ENCODE data around the gene HM13. TPM values are rescaled to one million over a fixed set of nuclear protein-coding genes. Genes with fewer than 3 reads are reported as not detected.

HM13 gene
- total and polyA plus RNA-seq, 2 donors (not counting 3 experiments of a cell fraction or from before 2014, with no cell fraction given): 211 to 218 TPM

DNA sequence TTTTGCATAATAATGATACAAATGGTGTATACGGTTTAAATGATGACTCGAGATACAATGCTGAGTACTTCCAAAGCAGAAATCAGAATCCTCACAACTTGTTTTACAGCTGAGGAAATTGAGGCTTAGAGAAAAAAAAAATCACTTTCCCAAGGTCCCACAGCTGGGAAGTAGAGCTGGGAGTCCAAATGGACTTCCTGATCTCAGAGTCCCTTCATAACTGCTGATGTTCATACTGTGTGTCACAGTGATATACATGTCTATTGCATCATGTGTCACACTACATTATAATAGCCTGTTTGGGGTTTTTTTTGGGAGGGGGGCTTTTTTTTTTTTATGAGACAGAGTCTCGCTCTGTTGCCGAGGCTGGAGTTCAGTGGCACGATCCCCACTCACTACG, 8.5 kb downstream of the HM13 start:
- CTCF ChIA-PET: interaction anchor here (1.0 to 1.3 kb wide), 2 partner anchors 19 to 35 kb away, joined by 4 read pairs; no protein-coding TSS in a partner anchor
- intact Hi-C loops (cut with micrococcal nuclease): no loop called here
- FAIRE-seq: no peak

DNA sequence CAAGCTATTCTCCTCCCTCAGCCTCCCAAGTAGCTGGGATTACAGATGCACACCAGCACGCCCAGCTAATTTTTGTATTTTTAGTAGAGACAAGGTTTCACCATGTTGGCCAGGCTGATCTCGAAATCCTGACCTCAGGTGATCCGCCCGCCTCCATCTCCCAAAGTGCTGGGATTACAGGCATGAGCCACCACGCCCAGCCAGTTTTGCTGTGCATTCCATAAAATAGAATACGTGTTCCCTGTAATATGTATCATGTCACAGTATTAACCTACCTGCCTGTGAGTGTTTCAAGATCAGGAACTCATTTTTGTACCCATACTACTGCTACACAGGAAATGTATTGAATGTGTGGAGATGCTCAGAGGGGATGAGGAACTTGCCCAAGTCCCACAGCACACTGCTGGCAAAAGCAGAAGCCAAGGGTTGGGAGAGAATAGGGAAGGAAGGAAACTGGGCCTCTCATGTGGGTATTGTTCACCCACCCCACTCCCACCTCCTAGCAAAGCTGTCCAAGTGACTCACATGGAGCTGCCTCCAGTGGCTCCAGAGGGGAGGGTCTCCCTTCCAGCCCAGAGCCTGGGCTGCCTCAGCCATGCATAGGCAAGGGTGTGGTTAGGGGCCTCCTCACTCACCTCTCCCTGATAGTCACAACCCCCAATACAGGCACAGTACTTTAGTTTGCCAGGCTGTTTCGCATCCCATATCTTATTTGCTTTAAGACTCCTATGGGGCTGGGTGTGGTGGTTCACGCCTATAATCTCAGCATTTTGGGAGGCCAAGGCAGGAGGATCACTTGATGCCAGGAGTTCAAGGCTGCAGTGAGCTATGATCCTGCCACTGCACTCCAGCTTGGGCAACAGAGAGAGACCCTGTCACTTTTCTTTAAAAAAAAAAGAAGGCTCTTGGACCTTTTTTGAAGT, 9.4 kb downstream of the HM13 start:
- dilution Hi-C loops (cut with MboI; ENCODE audit: extremely low pct_ligation_motif_present, low sequenced_read_pairs): no loop called here
- DNase-seq (ENCODE audit: low read depth, low spot score) (peak; percentile 83), FAIRE-seq (peak; percentile 93)
- ChIA-PET POLR2A (interaction anchor here (1.2 kb wide), 1 partner anchor 30 kb away, joined by 10 read pairs; no protein-coding TSS in a partner anchor), CTCF (interaction anchor here (1.0 to 2.2 kb wide), 3 partner anchors 34 to 89 kb away, joined by 4 to 9 read pairs (median 4); no protein-coding TSS in a partner anchor)
- Histone ChIP-seq H3K79me2 (ENCODE audit: control insufficient read depth, insufficient read depth, low read length) (peaks cover 74% of the 10 kb centered on the region), H3K4me3 (replicated peaks in 1 of 3; ENCODE audit: insufficient read depth in 1 of 3, low read depth in 1 of 3, low read length in 3 of 3) (no peak overlapping the region), H3K36me3 (ENCODE audit: control insufficient read depth in 2 of 2, extremely low read depth in 1 of 2, insufficient read depth in 2 of 2, low read length in 2 of 2) (peaks cover 7 to 15% of the 10 kb centered on the region in 2 experiments), H3K27me3 (ENCODE audit: control insufficient read depth in 2 of 2, insufficient read depth in 2 of 2, low read length in 2 of 2) (no peaks in the 10 kb centered on the region), H3K4me2 (ENCODE audit: insufficient read depth, low read length) (peak overlapping the region; percentile 52), H3K4me1 (ENCODE audit: control insufficient read depth, extremely low read depth, insufficient read depth, low read length) (peaks cover 13% of the 10 kb centered on the region), H3K9me1 (replicated peaks; ENCODE audit: control insufficient read depth, extremely low read depth, insufficient read depth, low read length) (no peaks in the 10 kb centered on the region), H3K9me3 (replicated peaks; ENCODE audit: control insufficient read depth, insufficient read depth, low read length) (no peaks in the 10 kb centered on the region), H4K20me1 (replicated peaks; ENCODE audit: control insufficient read depth, extremely low read depth, insufficient read depth, low read length) (no peaks in the 10 kb centered on the region), H2AFZ (ENCODE audit: low read depth, low read length) (no peak overlapping the region), H3K9ac (replicated peaks; ENCODE audit: extremely low read depth, insufficient read depth, low read length) (no peak overlapping the region), H3K27ac (ENCODE audit: insufficient read depth, low read depth, low read length) (peak overlapping the region; percentile 46)
- intact Hi-C loops (cut with micrococcal nuclease): no loop called here
- BruUV-seq (replicated peaks): no TSS peak
- peak; percentile 37 for TF ChIP-seq FOS (IDR thresholded peaks at IDR 0.05; ENCODE audit: borderline replicate concordance, insufficient read depth, low read length)
- peak; percentile 53 for TF ChIP-seq POLR2AphosphoS5 (IDR thresholded peaks at IDR 0.05; ENCODE audit: insufficient read depth, low read depth, low read length)
- TF ChIP-seq, protein P1, sequence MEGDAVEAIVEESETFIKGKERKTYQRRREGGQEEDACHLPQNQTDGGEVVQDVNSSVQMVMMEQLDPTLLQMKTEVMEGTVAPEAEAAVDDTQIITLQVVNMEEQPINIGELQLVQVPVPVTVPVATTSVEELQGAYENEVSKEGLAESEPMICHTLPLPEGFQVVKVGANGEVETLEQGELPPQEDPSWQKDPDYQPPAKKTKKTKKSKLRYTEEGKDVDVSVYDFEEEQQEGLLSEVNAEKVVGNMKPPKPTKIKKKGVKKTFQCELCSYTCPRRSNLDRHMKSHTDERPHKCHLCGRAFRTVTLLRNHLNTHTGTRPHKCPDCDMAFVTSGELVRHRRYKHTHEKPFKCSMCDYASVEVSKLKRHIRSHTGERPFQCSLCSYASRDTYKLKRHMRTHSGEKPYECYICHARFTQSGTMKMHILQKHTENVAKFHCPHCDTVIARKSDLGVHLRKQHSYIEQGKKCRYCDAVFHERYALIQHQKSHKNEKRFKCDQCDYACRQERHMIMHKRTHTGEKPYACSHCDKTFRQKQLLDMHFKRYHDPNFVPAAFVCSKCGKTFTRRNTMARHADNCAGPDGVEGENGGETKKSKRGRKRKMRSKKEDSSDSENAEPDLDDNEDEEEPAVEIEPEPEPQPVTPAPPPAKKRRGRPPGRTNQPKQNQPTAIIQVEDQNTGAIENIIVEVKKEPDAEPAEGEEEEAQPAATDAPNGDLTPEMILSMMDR (IDR thresholded peaks at IDR 0.05; ENCODE audit: extremely low read depth in 1 of 2, insufficient read depth in 1 of 2, low read depth in 1 of 2, low read length in 2 of 2): peak in 1 of 2 donors; percentile 3
- TF ChIP-seq, protein P2, sequence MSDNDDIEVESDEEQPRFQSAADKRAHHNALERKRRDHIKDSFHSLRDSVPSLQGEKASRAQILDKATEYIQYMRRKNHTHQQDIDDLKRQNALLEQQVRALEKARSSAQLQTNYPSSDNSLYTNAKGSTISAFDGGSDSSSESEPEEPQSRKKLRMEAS (IDR thresholded peaks at IDR 0.05; ENCODE audit: insufficient read depth, insufficient read length): no peak

More for the DNA sequence above, 8.5 kb downstream of the HM13 start:
- Histone ChIP-seq H3K27ac (ENCODE audit: insufficient read depth, low read depth, low read length) (no peak overlapping the region), H3K9me1 (replicated peaks; ENCODE audit: control insufficient read depth, extremely low read depth, insufficient read depth, low read length) (no peaks in the 10 kb centered on the region), H3K36me3 (ENCODE audit: control insufficient read depth in 2 of 2, extremely low read depth in 1 of 2, insufficient read depth in 2 of 2, low read length in 2 of 2) (peaks cover 4 to 12% of the 10 kb centered on the region in 2 experiments), H3K4me2 (ENCODE audit: insufficient read depth, low read length) (no peak overlapping the region), H3K4me3 (replicated peaks in 1 of 3; ENCODE audit: insufficient read depth in 1 of 3, low read depth in 1 of 3, low read length in 3 of 3) (no peak overlapping the region), H4K20me1 (replicated peaks; ENCODE audit: control insufficient read depth, extremely low read depth, insufficient read depth, low read length) (no peaks in the 10 kb centered on the region), H3K4me1 (ENCODE audit: control insufficient read depth, extremely low read depth, insufficient read depth, low read length) (peaks cover 13% of the 10 kb centered on the region), H3K9me3 (replicated peaks; ENCODE audit: control insufficient read depth, insufficient read depth, low read length) (no peaks in the 10 kb centered on the region), H3K27me3 (ENCODE audit: control insufficient read depth in 2 of 2, insufficient read depth in 2 of 2, low read length in 2 of 2) (no peaks in the 10 kb centered on the region), H3K79me2 (ENCODE audit: control insufficient read depth, insufficient read depth, low read length) (peaks cover 74% of the 10 kb centered on the region), H3K9ac (replicated peaks; ENCODE audit: extremely low read depth, insufficient read depth, low read length) (no peak overlapping the region), H2AFZ (ENCODE audit: low read depth, low read length) (no peak overlapping the region)
- dilution Hi-C loops (cut with MboI; ENCODE audit: extremely low pct_ligation_motif_present, low sequenced_read_pairs): no loop called here
- BruUV-seq (replicated peaks): no TSS peak
- POLR2A ChIA-PET: no interaction called here
- TF ChIP-seq JUN (IDR thresholded peaks at IDR 0.05; ENCODE audit: borderline replicate concordance, insufficient read depth, insufficient read length, low read depth) (no peak), MYC (IDR thresholded peaks at IDR 0.05; ENCODE audit: low read depth, low read length) (no peak), POLR2A (IDR thresholded peaks at IDR 0.05; ENCODE audit: low read depth, low read length) (no peak), GATA2 (IDR thresholded peaks at IDR 0.05; ENCODE audit: insufficient read depth, insufficient read length, low read depth, low read length) (no peak), POLR2AphosphoS5 (IDR thresholded peaks at IDR 0.05; ENCODE audit: insufficient read depth, low read depth, low read length) (no peak), EZH2 (IDR thresholded peaks at IDR 0.05; ENCODE audit: borderline replicate concordance, low read depth, low read length, severe bottlenecking) (no peak)
- TF ChIP-seq, protein P2 (IDR thresholded peaks at IDR 0.05; ENCODE audit: insufficient read depth, insufficient read length): no peak
- no peak for DNase-seq (ENCODE audit: low read depth, low spot score)

All from endothelial cell of umbilical vein (primary cell).